ENCODE data around the gene KCNE4.
"Not testable (repeated sequence)": the region's sequence is repeated elsewhere in the genome, so short reads cannot be mapped to it uniquely, and the experiment has no call there.

KCNE4 gene

GRCh38 chr2:223056701-223057418 lies 4.9 kb downstream of the KCNE4 start:
- DNase-seq (ENCODE audit: low read depth, low spot score), result peak; percentile 71

GRCh38 chr2:223057569-223057968 lies 5.6 kb downstream of the KCNE4 start:
- no peak for DNase-seq (ENCODE audit: low read depth, low spot score)

- no peak for DNase-seq (ENCODE audit: low read depth, low spot score)
Observed at GRCh38 chr2:223058952-223059716, 7.1 kb downstream of the KCNE4 start.

GRCh38 chr2:223060201-223060825 lies 8.3 kb downstream of the KCNE4 start:
- no peak for DNase-seq (ENCODE audit: low read depth, low spot score)

GRCh38 chr2:223062396-223062795 lies 10.4 kb downstream of the KCNE4 start:
- no peak for DNase-seq (ENCODE audit: low read depth, low spot score)

- DNase-seq (ENCODE audit: low read depth, low spot score), result no peak
Observed at GRCh38 chr2:223065107-223065506, 13.1 kb downstream of the KCNE4 start.

GRCh38 chr2:223066721-223067120 lies 14.7 kb downstream of the KCNE4 start:
- DNase-seq (ENCODE audit: low read depth, low spot score), result no peak

- DNase-seq (ENCODE audit: low read depth, low spot score), result no peak
Observed at GRCh38 chr2:223068071-223068470, 16.1 kb downstream of the KCNE4 start.

GRCh38 chr2:223069465-223069864 lies 17.5 kb downstream of the KCNE4 start:
- no peak for DNase-seq (ENCODE audit: low read depth, low spot score)

- no peak for DNase-seq (ENCODE audit: low read depth, low spot score)
Observed at GRCh38 chr2:223069988-223070387, 18.0 kb downstream of the KCNE4 start.

GRCh38 chr2:223071139-223071538 lies 19.1 kb downstream of the KCNE4 start:
- no peak for DNase-seq (ENCODE audit: low read depth, low spot score)

- DNase-seq (ENCODE audit: low read depth, low spot score), result no peak
Observed at GRCh38 chr2:223072826-223073225, 20.8 kb downstream of the KCNE4 start.

GRCh38 chr2:223075301-223076270 lies 23.6 kb downstream of the KCNE4 start:
- no peak for DNase-seq (ENCODE audit: low read depth, low spot score)

GRCh38 chr2:223076573-223076972 lies 24.6 kb downstream of the KCNE4 start:
- no peak for DNase-seq (ENCODE audit: low read depth, low spot score)

- DNase-seq (ENCODE audit: low read depth, low spot score), result no peak
Observed at GRCh38 chr2:223078482-223078881, 26.5 kb downstream of the KCNE4 start.

GRCh38 chr2:223079378-223079777 lies 27.4 kb downstream of the KCNE4 start:
- DNase-seq (ENCODE audit: low read depth, low spot score), result no peak

GRCh38 chr2:223079925-223080324 lies 27.9 kb downstream of the KCNE4 start:
- DNase-seq (ENCODE audit: low read depth, low spot score), result no peak

GRCh38 chr2:223080790-223081360 lies 28.9 kb downstream of the KCNE4 start:
- DNase-seq (ENCODE audit: low read depth, low spot score), result not testable (repeated sequence)

- DNase-seq (ENCODE audit: low read depth, low spot score), result no peak
Observed at GRCh38 chr2:223081789-223082188, 29.8 kb downstream of the KCNE4 start.

- DNase-seq (ENCODE audit: low read depth, low spot score), result no peak
Observed at GRCh38 chr2:223082706-223083105, 30.7 kb downstream of the KCNE4 start.

GRCh38 chr2:223083402-223084070 lies 31.5 kb downstream of the KCNE4 start:
- DNase-seq (ENCODE audit: low read depth, low spot score), result no peak
